GM12892 (cell line): ENCODE results near the gene C1orf105.

Source experiments
- DNase-seq: peaks from one replicate; pipeline ENCODE4 v3.0.0; 2011; ENCODE audit not compliant: insufficient read length
- FAIRE-seq: peaks from 2 replicates; lab custom pipeline; 2011; peaks lifted over from hg19 to GRCh38; lab: Jason Lieb, UNC
- POLR2A ChIP-seq: IDR thresholded peaks from 2 replicates; pipeline ENCODE4 v1.6.1; 2011; ENCODE audit warnings: low read depth, low read length, control low read depth
- POLR2AphosphoS5 ChIP-seq: IDR thresholded peaks from 2 replicates; pipeline ENCODE4 v1.6.1; 2011; ENCODE audit warnings: low read depth, low read length, control low read depth
- TAF1 ChIP-seq: IDR thresholded peaks from 2 replicates; pipeline ENCODE4 v1.6.1; 2011; ENCODE audit warnings: low read depth, mild to moderate bottlenecking, control low read depth, low read length, borderline replicate concordance

C1orf105 gene

DNA sequence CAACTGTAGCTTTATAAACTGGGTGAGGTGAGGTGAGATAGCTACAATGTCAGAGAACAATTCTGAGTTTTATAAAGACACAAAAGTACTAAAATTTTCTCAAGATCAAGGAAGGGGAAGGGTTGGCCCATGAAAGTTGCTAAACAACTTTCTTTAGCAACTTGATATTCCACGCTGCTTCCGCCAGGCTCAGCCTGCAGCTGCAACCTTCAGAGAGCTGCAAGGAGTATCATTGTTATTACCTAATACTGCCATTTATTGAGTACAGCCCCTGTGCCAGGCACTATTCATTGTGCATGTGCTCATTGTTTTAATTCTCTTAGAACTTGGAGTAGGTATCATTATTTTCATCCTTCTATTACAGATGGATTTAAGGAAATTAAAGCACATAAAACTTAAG, 78.4 kb downstream of the C1orf105 start:
- FAIRE-seq (no peak), DNase-seq (no peak)
- TF ChIP-seq POLR2AphosphoS5 (no peak), POLR2A (no peak), TAF1 (no peak)

DNA sequence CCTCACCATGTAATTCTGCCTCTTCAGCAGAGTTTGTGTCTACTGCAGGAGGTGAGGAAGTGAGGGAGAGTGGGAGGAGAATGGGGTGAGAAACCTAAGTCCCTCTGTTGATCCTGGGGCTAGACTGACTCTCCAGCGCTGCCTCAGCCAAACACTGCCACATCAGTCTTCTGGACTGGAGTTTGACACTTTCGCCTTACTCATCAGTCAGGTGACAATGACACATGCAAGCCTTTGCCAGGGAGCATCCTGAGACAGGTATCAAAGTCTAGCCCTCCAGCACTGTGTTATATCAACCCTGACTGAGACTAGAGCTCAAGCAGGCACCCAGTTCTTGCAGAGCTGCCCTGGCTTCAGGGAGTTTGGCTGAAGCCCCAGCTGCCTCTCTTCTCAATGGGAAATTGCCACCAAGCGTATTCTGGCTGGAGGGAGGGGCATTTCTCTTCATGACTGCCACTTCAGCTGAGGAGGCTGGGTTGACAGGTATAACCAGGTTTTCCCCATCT, 79.2 kb downstream of the C1orf105 start:
- TF ChIP-seq POLR2AphosphoS5: no peak
- TF ChIP-seq TAF1: no peak
- no peak for TF ChIP-seq POLR2A
- no peak for FAIRE-seq
- no peak for DNase-seq

- FAIRE-seq: no peak
- TF ChIP-seq POLR2A (no peak), TAF1 (no peak), POLR2AphosphoS5 (no peak)
- no peak for DNase-seq
These were observed 79.7 kb downstream of the C1orf105 start for GRCh38 chr1:172500207-172500606.

GRCh38 chr1:172507741-172508140, 87.3 kb downstream of the C1orf105 start:
- FAIRE-seq: peak; percentile 5
- no peak for DNase-seq
- no peak for TF ChIP-seq POLR2AphosphoS5
- no peak for TF ChIP-seq POLR2A
- no peak for TF ChIP-seq TAF1

DNA sequence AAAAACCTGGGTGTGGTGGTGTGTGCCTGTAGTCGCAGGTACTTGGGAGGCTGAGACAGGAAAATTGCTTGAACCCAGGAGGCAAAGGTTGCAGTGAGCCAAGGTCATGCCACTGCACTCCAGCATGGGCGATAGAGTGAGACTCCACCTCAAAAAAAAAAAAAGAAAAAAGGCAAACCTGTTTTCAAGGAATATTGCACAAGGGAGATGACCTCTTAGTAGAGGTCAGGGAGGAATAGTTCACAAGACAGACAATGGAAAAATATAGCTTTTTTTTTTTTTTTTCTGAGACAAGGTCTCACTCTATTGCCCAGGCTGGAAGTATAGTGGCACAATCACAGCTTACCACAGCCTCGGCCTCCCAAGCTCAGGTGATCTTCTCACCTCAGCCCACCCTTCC, 90.0 kb downstream of the C1orf105 start:
- TF ChIP-seq POLR2A: no peak
- no peak for TF ChIP-seq TAF1
- no peak for TF ChIP-seq POLR2AphosphoS5
- DNase-seq (no peak), FAIRE-seq (no peak)

DNA sequence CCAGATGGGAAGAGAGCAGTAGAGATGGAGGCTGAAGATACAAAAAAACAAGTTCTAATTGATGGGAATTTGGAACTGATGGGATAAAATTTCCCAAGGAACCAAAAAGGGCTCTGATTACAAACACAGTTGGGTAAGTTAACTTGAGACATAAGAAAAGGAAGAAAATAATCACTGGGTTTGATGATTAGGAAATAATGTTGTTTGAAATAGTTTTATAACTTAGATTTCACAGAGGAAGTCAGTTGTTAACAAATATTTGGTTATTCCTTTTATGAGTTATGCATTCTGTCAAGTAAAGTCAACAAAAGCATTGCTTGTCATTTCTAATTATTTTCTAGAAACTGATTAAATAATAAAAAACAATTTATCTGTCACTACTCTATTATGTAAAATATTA, 92.1 kb downstream of the C1orf105 start:
- FAIRE-seq (no peak), DNase-seq (no peak)
- TF ChIP-seq POLR2A (no peak), TAF1 (no peak), POLR2AphosphoS5 (no peak)

GRCh38 chr1:172513479-172513878, 93.0 kb downstream of the C1orf105 start:
- no peak for DNase-seq
- TF ChIP-seq POLR2AphosphoS5 (no peak), POLR2A (no peak)
- no peak for FAIRE-seq

GRCh38 chr1:172514108-172514507, 93.6 kb downstream of the C1orf105 start:
- no peak for DNase-seq
- TF ChIP-seq POLR2A: no peak
- no peak for TF ChIP-seq POLR2AphosphoS5
- TF ChIP-seq TAF1: no peak
- no peak for FAIRE-seq

- no peak for FAIRE-seq
- DNase-seq: no peak
- TF ChIP-seq POLR2A (no peak), TAF1 (no peak), POLR2AphosphoS5 (no peak)
These were observed 95.0 kb downstream of the C1orf105 start for GRCh38 chr1:172515436-172515835.

DNA sequence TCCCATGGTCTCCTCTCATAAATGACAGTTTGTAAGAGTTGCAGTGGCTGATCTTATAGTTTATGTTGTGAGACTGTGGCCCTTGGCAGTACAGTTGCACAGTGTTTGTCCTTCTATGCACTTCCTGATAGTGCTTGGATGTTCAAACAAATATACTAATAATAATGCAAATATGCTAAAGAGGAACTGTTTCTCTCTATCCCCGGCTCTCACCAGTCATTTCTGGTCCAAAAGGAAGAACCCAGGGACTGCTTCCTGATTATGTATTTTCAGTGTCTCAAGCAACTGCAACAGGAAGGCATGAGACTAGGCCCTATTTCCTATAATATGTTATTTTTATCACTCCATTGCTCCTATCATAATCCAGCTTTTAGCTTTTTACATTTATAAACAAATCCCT, 95.4 kb downstream of the C1orf105 start:
- DNase-seq: no peak
- no peak for FAIRE-seq
- TF ChIP-seq TAF1 (no peak), POLR2A (no peak), POLR2AphosphoS5 (no peak)

- no peak for DNase-seq
- FAIRE-seq: no peak
- TF ChIP-seq POLR2AphosphoS5: no peak
- no peak for TF ChIP-seq TAF1
- no peak for TF ChIP-seq POLR2A
These were observed 96.6 kb downstream of the C1orf105 start for GRCh38 chr1:172517081-172517480.

- FAIRE-seq: peak; percentile 27
These were observed 97.1 kb downstream of the C1orf105 start for GRCh38 chr1:172517545-172517944.

More at GRCh38 chr1:172517545-172517944, 97.1 kb downstream of the C1orf105 start:
- TF ChIP-seq POLR2A (no peak), TAF1 (no peak), POLR2AphosphoS5 (no peak)
- DNase-seq: no peak
